Activated CD4-positive, alpha-beta T cell treated with anti-CD3 and anti-CD28 coated beads for 1 hour (primary cell): ENCODE measurements around the gene RASGRP2.

ENCODE experiments used
- DNase-seq: peaks from one replicate; pipeline ENCODE4 v3.0.0-alpha.2; 2020

The RASGRP2 gene

DNA sequence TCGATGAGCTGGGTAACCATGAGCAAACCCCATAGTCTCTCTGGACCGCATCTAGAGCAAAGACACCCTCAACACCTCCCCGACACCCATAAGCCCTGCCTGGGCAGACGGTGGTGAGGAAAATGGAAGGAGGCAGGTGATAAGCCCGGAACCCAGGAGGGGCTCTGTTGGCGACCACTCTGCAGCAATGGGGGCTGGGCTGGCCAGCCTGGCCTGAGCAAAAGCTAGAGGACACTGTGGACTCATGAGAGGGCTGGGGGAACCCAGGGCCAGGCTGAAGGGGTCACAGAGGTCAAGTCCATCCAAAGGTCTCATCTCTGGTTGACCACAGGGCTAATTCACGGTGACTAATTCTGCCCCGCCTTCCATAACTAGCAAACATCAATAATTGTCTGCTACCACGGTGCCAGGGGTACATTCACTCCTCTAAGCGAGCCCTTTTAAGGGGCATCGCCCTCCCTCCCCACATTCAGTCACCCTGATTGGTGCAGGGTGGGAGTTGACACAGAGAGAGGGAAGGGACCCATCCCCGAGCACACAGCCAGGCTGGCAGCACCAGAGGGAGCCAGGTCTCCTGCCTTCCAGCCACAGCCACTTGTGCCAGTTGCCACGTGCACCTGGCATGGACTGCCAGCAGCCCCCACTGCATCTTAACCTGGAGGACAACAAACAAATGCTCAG is 11.9 kb upstream of the RASGRP2 start:
- DNase-seq: no peak

DNA sequence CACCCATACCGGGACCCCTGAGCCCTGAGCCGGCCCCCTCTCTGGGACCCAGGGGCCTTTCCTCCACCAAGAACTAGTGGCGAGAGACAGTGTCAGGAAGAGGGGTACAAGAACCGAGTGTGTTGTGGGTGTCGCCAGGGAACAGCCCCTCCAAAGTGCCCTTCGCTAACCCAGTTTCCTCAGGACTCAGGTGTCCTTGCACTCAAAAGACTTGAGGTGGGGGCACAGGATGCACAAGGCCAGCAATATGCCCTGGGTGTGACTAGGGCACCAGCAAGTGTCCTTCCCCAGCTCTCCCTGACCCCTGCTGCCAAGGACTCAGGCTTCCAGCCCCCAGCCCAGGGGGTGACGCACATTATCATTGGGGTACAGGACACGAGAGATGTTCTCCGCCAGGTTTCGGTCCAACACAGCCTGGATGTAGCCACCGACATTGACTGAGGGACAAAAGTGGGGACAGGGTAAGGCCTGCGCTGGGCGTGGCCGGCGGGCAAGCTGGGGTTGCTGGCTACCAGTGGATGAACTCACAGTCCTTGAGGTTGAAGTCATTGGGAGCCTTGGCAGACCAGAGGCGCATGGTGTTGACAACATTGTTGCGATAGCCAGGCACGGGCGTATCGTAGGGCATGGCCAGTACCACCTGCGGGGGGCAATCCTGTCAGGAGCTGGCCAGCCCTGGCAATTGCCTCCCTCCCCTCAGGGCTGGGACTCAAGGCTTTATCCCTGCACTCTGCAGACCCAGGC is 11.1 kb upstream of the RASGRP2 start:
- no peak for DNase-seq

DNA sequence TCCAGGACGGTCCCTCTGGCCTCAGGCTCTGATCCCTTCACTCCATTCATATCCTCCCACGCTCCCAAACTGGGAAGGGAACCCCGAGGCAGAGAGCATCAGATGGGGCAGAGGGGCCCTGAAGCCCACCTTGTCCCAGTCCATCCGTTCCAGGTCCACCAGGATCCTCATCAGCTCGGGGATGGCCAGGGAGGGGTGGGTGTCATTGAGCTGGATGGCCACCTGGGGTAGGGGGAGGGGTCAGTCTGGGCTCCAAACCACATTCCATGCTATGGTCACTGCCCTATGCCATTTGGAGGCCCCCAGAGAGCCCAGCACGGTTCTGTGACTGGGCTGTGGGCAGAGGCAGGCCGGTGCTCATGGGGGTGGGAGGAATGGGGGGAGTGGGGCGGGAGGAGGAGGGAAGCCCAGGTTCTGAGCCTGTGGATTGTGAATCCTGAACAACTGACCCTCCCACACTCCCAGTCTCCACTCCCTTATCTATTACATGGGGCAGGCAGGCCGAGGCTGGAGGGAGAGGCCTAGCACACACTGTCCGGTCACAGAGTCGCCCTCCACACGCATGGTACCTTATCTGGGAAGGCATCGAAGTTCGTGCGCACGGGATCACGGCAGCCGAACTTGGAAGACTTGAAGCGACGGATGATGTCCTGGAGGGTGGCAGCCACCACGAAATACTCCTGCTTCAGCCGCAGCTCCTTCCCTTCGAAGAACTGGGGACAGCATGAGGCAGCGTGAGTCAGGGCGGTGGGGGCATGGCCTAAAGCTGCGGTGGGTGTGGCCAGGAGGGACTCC is 10.4 kb upstream of the RASGRP2 start:
- no peak for DNase-seq

DNA sequence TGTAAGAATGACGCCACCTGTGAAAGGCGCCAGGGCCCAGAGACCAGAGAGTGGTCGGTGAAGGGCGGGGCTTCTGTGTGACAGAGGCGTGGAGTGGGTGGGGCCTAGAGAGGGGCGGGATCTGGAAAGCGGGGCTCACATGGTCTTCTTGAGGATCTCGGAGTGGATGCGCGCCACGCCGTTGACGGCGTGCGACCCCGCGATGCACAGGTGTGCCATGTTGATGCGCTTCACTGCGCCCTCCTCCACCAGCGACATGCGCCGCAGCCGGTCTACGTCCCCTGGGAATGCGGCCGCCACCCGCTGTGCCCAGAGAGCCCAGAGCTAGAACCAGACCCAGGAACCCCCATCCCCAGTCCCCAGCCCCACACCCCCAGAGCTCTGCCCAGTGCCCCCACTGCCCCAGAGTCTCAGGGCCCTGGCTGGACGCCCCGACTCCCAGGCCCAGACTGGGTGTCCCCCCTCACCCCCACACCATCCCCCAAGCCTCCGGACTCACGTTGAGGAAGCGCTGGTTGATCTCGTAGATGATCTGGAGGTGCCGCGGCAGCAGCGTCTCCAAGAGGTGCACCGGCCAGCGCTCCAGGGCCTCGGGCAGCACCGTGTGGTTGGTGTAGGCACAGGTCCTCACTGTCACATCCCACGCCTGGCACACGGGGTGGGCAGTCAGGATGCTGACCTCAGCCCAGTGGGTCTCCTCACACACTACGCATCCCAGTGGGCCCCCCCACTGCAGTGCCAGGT is 9.6 kb upstream of the RASGRP2 start:
- DNase-seq: no peak

DNA sequence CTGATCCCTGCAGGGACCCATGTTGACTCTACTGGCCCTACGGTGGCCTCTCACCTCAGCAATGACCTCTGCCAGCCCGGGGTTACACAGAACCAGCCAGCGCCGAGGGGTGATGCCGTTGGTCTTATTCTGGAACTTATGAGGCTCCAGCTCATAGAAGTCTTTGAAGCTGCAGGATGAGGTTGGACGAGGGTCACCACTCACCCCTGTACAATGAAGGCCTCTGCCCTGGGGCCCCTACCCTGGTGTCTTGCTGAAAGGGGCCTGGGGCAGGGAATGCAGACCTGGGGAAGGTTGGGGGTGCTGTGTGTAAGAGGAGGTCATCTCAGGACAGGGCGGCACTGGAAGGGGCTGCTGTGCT is 9.1 kb upstream of the RASGRP2 start:
- no peak for DNase-seq

DNA sequence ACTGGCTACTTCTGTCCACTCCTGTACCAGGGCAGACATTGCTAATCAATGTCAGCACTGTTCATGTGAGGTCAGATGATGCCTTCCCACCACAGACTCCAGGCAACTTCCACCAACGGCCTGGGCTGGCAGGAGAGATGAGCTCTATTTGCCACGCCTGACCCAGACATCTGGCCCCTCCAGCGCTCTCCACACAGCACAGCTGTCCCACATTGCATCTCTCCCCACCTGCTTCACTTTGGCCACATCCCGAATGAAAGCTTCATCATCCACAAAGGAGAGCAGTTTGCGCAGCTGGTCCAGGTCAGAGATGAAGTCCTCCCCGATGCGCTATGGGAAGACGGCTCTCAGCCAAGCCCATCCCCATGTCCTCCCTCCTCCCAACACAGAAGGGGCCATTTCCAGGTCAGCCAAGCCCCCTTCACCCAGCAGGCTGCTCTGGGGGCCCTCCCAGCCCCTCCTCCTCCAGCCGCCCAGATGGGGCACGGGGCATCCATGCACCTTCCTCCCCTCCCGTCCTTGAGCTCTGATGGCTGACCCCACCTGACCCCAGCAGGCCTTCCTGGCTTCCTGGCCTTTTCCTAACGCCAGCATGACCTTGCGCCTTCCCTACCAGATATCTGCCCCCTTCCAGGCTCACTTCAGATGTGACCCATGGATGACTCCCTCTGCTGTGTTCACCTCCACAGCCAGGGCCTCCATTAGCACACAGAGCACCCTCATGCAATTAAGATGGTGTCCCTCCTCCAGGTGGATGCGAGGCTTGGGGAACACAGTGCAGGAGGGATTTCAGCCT is 8.4 kb upstream of the RASGRP2 start:
- no peak for DNase-seq

DNA sequence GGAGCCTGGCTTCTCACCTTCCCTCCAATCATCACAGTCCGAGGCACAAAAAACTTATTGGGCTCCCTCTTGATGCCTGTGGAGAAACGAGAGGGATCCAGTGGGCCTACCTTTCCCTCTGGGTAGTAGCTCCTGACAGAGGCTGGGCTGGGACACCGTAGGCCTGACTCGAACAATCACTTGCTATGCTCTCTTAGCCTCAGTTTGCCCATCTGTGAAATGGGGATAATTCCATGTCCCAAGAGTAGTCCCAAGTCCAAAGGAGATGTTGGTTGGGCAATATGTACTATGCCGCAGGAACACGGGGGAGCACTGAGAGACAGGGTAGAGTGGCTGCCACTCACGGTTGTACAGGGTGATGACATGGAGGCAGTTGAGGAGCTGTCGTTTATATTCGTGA is 7.6 kb upstream of the RASGRP2 start:
- no peak for DNase-seq

DNA sequence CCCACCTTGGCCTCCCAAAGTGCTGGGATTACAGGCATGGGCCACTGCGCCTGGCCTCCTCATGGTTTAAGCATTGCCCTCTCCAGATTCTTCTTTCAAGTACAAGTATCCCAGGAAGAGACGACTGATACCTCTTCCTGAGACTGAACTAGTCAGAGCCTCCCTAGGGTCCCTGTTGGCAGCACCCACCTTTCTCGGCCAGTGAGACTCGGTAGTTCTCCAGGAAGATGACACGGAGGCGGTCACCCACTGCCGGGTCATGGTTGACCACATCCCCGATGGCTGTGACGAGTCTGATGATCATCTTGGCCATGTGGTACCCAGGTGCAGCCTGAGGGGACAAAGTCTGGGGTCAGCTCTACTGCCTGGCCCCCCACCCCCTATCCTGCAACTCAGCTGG is 7.2 kb upstream of the RASGRP2 start:
- no peak for DNase-seq

DNA sequence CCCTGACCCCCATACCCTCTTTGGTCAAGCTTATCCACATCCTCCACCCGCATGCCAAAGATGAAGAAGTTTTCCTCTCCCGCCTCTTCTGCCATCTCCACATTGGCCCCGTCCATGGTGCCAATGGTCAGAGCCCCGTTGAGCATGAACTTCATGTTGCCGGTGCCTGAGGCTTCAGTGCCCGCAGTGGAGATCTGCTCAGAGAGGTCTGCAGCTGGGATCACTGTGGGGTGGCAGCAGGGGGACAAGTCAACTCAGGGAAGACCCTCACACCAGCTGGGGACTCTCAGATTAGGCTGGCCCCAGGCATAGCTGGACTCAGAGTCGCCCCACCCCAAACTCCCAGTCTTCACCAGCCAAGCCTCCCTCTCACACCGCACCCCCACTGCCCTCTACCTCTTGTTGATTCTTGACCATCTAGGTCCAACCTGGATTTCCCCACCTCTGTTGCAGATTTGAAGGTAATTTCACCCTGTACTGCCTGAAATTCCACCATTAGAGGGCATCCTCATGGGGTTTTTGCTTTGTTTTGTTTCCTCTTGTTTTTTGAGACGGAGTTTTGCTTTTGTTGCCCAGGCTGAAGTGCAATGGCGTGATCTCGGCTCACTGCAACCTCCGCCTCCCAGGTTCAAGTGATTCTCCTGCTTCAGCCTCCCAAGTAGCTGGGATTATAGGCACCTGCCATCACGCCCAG is 6.6 kb upstream of the RASGRP2 start:
- no peak for DNase-seq

DNA sequence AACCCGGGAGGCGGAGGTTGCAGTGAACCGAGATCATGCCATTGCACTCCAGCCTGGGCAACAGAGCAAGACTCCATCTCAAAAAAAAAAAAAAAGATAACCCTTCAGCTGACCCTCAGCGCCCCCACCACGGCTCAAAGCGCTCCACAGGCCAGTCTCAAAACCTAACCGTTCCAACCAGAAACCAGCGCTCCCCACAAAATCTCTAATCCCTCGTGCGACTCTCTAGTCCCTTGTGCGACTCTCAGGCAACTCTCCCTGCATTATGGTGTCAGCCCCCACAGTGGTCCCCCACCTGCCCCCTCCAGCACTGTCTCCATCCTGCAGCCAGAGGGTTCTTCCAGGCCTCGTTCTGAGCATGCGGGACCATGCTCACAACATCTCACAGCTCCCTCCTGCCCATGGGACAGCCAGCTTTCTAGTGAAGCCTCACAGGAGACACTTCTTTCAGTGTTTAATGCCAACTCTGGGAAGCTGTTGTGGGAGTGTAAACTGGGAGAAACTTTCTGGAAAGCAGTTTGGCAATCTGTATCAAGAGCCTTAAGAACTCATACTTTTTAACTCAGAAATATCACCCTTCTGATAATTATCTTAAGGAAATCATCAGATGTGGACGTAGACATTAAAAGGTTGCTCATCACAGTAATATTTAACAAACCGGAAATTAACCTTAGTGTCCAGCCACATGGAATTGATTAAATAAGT is 4.2 kb upstream of the RASGRP2 start:
- DNase-seq: no peak

DNA sequence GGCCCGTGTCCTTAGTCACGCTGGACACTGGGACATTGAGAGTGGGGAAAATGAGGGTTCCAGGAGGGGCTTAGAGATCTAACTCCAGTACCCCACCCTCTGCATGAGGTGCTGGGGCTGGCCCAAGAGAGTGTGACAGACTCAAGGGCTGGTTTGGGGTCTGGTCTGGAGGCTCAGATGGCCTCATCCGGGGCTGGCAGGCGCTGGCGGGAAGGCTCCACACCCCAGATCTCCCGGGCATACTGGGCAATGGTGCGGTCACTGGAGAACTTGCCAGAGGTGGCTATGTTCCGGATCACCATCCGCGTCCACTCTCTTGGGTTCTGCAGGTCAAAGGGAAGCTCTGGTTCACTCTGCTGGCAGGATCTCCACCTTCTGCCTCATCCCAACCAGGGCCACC is 2.5 kb upstream of the RASGRP2 start:
- DNase-seq: no peak

DNA sequence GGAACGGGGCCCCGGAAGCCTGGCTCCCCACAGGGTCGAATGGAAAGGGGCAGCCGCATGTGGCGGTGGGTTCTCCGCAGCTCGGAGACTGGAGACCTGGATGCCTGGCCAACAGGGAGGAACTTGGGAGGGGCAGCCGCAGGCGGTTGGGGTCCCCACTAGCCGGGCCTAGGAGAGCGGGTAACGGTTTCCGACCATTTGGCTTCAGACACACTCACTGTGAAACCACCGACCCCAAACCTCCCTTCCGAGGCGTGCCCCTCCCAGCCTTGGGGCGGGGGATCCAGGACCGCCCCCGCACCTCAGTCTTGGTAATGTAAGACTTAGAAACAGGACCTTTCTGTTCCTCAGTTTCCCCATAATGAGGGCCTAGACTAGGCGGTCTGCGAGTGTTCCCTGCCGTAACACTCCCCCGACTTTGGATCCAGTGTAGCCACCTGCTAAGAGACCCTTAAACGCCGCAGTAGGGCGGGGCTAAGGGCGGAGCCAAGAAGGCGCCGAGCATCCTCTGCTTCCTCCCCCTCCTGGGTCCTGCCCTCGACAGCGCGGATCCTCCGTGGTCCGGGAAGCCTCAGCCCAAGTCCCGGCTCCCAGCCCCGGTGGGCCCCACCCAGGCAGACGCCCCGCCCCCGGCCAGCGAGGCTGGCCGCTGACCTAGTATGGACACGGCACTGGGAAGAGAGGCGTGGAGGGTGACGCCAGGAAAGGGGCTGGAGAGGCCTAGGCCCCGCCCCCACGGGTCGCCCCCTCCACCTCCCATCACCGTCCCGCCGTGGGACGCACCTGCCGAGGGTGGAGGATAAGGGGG is 1.8 kb upstream of the RASGRP2 start:
- peak; percentile 66 for DNase-seq

DNA sequence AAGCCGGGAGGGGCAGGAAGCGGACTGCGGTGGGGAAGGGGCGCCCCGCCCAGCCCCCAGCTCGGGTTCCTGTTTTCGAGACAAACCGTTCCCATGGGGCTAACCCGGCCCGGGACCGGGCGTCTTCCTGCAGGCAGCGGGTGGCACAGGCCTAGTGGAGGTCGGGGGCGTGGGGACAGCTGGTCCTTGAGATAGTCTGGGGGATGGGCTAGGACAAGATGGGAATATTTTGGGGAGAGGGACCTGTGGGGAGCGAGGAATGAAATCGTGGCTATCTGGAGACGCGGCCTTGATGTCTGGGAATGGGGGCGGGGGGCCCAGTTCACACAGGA is 1.2 kb upstream of the RASGRP2 start:
- peak; percentile 65 for DNase-seq

DNA sequence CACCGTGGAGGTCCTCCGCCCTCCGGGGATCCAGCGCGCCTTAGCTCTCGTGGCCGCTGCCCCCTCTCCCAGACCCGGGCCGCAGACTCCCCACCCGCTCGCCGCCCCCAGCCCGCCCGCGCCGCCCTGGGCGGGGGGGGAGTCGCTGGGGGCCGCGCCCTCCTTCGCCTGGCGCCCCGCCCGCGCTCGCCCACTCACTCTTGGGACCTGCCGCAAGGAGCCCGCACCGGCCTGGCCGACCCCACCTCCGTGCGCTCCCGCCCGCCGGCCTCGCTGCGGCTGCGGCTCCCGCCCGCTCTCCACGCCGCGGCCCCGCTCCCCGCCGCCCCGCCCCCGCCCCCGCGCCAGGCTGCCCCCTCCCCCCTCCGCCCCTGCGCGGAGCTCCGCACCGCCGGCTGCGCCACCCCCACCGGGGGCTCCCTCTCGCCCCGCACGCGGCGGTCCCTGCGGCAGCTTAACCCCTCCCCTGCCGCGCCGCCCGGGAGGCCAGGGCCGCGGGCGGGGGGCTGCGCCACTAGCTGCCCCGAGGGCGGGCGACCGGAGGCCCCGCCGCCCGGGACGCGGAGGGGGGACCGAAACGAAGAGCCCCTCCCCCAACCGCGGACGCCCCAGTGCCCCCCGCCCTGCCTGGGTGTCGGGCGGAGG is 724 bp upstream of the RASGRP2 start:
- DNase-seq: no peak

DNA sequence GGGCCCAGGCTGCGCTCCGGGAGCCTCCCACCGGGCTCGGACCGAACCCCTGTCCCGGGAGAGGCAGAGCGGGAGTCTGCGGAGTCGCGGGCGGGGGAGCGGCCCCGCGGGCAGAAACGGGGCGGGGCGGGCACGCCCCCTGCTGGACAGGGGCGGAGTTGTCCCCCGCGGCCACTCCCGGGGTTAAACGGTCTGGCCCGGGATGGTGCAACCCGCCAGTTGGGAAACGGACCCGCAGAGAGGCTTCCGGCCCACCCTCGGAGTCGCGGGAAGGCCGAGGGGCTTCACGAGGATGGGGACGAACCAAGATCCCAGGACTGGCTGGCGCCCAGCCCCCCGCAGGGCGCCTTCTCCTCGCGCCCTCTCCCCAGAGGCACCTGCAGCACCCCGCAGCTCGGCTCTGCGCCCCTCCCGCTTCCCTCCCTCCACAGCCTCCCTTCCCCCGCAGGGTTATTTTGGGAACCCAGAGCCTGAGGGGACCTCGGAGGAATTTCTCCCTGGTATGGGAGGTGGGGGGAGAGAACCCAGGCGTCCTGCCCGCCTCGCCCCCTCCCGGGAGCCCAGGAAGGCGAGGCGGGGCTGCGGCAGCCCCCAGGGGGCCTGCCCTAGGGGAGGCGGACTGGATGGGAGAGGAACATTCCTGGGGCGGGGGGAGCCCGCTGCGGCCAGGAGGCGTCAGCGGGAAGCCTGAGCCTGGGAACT is 902 bp downstream of the RASGRP2 start:
- peak; percentile 68 for DNase-seq

DNA sequence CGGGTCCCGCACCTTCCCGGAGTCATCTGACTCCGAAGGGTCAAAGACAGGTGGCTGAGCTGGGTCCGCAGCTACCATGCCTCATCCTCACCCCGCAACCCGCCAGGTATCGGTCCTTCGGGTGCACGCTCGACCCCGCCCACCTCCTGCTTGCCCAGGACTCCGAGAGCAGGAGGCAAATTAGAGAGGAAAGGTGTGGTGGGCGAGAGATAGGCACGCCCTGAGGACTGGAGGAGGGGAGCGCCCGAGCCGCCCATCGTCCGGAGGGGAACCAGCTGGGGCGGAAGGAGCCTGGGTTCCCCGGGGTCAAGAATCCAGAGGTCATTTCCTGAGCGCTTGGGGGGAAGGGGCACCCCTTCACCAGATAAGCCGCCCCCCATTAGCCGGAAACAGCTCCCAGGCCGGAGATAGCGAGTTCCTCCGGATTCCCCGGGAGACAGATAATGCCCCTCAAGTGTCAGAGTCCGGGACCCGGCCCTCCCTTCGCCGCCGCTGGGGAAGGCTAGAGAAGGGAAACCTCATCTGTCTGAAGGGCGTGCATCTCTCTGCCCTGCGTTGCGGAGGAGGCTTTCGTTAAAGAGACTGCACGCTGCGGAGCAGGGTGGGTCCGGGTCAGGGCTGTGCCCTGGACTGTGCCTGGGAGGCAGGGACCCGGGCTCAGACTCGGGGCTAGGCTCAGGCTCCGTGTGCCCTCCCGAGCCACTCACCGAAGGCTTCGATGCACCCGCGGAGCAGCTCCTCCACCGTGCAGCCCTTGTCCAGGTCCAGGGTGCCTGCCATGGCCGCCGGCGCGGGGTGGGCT is 1.7 kb downstream of the RASGRP2 start:
- no peak for DNase-seq

DNA sequence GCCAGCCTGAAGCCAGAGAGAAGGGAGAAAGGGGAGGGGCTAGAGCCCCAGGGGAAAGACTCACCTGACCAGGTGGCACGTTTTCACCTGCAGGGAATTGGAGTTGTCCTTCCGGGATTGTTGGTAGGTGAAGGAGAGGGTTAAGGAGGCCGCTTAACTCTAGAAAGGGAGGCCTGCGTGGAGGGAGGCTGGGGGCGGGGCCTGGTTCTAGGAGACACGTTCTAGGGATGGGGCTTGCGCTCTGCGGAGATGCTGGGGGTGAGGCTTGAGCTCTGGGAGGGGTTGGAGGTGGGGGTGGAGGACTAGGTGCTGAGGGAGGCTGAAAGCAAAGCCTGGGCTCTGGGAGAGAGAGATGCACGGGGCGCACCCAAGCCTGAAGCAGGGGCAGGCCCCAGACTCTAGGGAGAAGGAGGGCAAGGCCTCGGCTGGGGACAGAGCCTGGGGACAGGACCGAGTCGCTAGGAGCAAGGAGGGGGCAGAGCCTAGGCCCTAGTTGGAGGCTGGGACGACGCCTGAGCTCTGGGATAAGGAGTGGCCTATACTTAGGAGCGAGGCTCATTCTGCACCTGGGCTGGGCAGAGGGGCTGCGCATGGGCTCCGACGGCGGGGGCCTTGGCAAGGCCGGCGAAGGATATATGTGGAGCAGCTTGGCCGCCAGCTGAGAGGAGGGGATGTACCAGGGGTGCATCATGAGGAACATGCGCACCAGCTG is 2.4 kb downstream of the RASGRP2 start:
- no peak for DNase-seq

DNA sequence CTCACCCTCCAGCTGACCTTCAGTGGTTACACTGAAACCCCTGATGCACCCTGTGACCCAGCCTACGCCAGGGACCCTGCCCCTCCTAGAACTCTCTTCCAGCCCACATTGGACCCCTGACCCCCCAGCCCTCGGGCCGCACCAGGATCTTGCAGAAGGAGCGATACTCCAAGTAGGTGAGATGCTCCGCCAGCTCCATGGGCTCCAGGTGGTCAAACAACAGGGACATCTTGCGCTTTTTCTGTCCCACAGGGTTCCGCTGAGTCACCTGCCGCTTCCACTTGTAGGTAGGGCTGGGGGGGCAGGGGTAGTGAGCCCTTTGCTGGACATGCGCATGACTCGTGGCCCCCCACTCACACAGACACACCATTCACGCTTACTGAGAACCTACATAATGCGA is 4.1 kb downstream of the RASGRP2 start:
- no peak for DNase-seq
